ENCODE measurements around the gene MVK. TPM values are rescaled to one million over a fixed set of nuclear protein-coding genes. Genes with fewer than 3 reads are reported as not detected.

The MVK gene
- total and polyA plus RNA-seq, 2 donors (not counting 1 experiment from before 2014, with no cell fraction given): 18.8 to 22.1 TPM

GRCh38 chr12:109631751-109632150 lies 58.2 kb downstream of the MVK start:
- no peak overlapping the region for H3K27ac ChIP-seq (ENCODE audit: insufficient read depth, low read length)
- no peaks in the 10 kb centered on the region for H3K9me3 ChIP-seq (ENCODE audit: control insufficient read depth, insufficient read depth, low read depth, low read length)
- TF ChIP-seq, protein P1, sequence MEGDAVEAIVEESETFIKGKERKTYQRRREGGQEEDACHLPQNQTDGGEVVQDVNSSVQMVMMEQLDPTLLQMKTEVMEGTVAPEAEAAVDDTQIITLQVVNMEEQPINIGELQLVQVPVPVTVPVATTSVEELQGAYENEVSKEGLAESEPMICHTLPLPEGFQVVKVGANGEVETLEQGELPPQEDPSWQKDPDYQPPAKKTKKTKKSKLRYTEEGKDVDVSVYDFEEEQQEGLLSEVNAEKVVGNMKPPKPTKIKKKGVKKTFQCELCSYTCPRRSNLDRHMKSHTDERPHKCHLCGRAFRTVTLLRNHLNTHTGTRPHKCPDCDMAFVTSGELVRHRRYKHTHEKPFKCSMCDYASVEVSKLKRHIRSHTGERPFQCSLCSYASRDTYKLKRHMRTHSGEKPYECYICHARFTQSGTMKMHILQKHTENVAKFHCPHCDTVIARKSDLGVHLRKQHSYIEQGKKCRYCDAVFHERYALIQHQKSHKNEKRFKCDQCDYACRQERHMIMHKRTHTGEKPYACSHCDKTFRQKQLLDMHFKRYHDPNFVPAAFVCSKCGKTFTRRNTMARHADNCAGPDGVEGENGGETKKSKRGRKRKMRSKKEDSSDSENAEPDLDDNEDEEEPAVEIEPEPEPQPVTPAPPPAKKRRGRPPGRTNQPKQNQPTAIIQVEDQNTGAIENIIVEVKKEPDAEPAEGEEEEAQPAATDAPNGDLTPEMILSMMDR (conservative IDR thresholded peaks at IDR 0.05 in 1 of 2, IDR thresholded peaks at IDR 0.05 in 1 of 2; ENCODE audit: low read depth in 1 of 2, low read length in 2 of 2): no peak
- no peak for TF ChIP-seq EZH2 (IDR thresholded peaks at IDR 0.05; ENCODE audit: low read length, missing control alignments)
- H3K27me3 ChIP-seq (ENCODE audit: control insufficient read depth, insufficient read depth, low read length): peaks cover 2% of the 10 kb centered on the region
- H3K4me1 ChIP-seq (ENCODE audit: control insufficient read depth, extremely low read depth, insufficient read depth, low read length): no peaks in the 10 kb centered on the region
- no peak overlapping the region for H2AFZ ChIP-seq (ENCODE audit: low read length)
- H3K4me3 ChIP-seq (replicated peaks in 1 of 4; ENCODE audit: control extremely low read depth in 1 of 4, insufficient read depth in 1 of 4, low read depth in 3 of 4, low read length in 4 of 4): no peak overlapping the region
- H4K20me1 ChIP-seq (ENCODE audit: control insufficient read depth, extremely low read depth, insufficient read depth, low read length): no peaks in the 10 kb centered on the region
- no peak overlapping the region for H3K4me2 ChIP-seq (ENCODE audit: extremely low read depth, insufficient read depth, low read length)
- DNase-seq (ENCODE audit: low read depth in 2 of 2): no peak
- H3K9ac ChIP-seq (ENCODE audit: insufficient read depth, low read length): no peak overlapping the region
- H3K36me3 ChIP-seq (ENCODE audit: control insufficient read depth, insufficient read depth, low read length): no peaks in the 10 kb centered on the region
- H3K79me2 ChIP-seq (ENCODE audit: control insufficient read depth, insufficient read depth, low read length): no peaks in the 10 kb centered on the region

DNA sequence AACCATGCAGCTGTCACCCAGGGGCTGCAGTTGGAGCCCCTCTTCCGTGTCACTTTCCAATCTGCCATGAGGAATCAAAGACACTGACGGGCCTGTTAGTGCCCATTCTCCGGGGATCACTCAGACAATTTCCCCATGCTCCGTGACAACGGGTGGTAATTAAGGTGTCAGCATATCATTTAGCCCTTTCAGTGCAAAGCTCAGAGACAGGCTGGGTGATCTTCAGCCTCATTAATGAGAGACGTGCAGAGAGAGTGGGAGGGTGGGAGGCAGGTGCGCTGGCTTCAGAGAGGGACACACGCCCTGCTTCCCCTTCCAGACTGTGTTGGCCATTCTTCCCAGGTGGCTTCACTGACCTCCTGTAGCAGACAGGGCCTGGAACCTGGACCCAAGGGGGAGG lies 58.7 kb downstream of the MVK start:
- H3K4me3 ChIP-seq (replicated peaks in 1 of 4; ENCODE audit: control extremely low read depth in 1 of 4, insufficient read depth in 1 of 4, low read depth in 3 of 4, low read length in 4 of 4): no peak overlapping the region
- H3K4me1 ChIP-seq (ENCODE audit: control insufficient read depth, extremely low read depth, insufficient read depth, low read length): no peaks in the 10 kb centered on the region
- peaks cover 2% of the 10 kb centered on the region for H3K27me3 ChIP-seq (ENCODE audit: control insufficient read depth, insufficient read depth, low read length)
- no peak overlapping the region for H3K9ac ChIP-seq (ENCODE audit: insufficient read depth, low read length)
- no peaks in the 10 kb centered on the region for H4K20me1 ChIP-seq (ENCODE audit: control insufficient read depth, extremely low read depth, insufficient read depth, low read length)
- H3K79me2 ChIP-seq (ENCODE audit: control insufficient read depth, insufficient read depth, low read length): no peaks in the 10 kb centered on the region
- no peak for TF ChIP-seq EZH2 (IDR thresholded peaks at IDR 0.05; ENCODE audit: low read length, missing control alignments)
- TF ChIP-seq, protein P1 (conservative IDR thresholded peaks at IDR 0.05 in 1 of 2, IDR thresholded peaks at IDR 0.05 in 1 of 2; ENCODE audit: low read depth in 1 of 2, low read length in 2 of 2): no peak
- H3K36me3 ChIP-seq (ENCODE audit: control insufficient read depth, insufficient read depth, low read length): no peaks in the 10 kb centered on the region
- no peak for DNase-seq (ENCODE audit: low read depth in 2 of 2)
- H3K27ac ChIP-seq (ENCODE audit: insufficient read depth, low read length): no peak overlapping the region
- no peaks in the 10 kb centered on the region for H3K9me3 ChIP-seq (ENCODE audit: control insufficient read depth, insufficient read depth, low read depth, low read length)
- H2AFZ ChIP-seq (ENCODE audit: low read length): no peak overlapping the region
- no peak overlapping the region for H3K4me2 ChIP-seq (ENCODE audit: extremely low read depth, insufficient read depth, low read length)

DNA sequence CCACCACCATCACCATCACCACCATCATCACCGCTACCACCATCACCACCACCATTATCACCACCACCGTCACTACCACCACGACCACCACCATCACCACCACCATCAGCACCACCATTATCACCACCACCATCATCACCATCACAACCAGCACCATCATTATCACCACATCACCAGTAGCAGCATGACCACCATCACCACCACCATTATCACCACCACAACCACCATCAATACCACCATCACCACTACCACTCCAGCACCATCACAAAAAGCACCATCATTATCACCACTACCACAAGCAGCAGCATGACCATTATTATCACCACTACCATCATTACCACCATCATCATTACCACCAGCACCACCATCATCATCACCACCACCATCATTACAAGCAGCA lies 62.1 kb downstream of the MVK start:
- no peak overlapping the region for H3K27ac ChIP-seq (ENCODE audit: insufficient read depth, low read length)

More for the DNA sequence above, 62.1 kb downstream of the MVK start:
- no peaks in the 10 kb centered on the region for H3K27me3 ChIP-seq (ENCODE audit: control insufficient read depth, insufficient read depth, low read length)
- no peaks in the 10 kb centered on the region for H3K9me3 ChIP-seq (ENCODE audit: control insufficient read depth, insufficient read depth, low read depth, low read length)
- no peaks in the 10 kb centered on the region for H3K79me2 ChIP-seq (ENCODE audit: control insufficient read depth, insufficient read depth, low read length)
- TF ChIP-seq, protein P1 (conservative IDR thresholded peaks at IDR 0.05 in 1 of 2, IDR thresholded peaks at IDR 0.05 in 1 of 2; ENCODE audit: low read depth in 1 of 2, low read length in 2 of 2): no peak
- no peak for TF ChIP-seq EZH2 (IDR thresholded peaks at IDR 0.05; ENCODE audit: low read length, missing control alignments)
- H3K36me3 ChIP-seq (ENCODE audit: control insufficient read depth, insufficient read depth, low read length): no peaks in the 10 kb centered on the region
- no peaks in the 10 kb centered on the region for H3K4me1 ChIP-seq (ENCODE audit: control insufficient read depth, extremely low read depth, insufficient read depth, low read length)
- no peaks in the 10 kb centered on the region for H4K20me1 ChIP-seq (ENCODE audit: control insufficient read depth, extremely low read depth, insufficient read depth, low read length)
- H3K9ac ChIP-seq (ENCODE audit: insufficient read depth, low read length): no peak overlapping the region
- H3K4me2 ChIP-seq (ENCODE audit: extremely low read depth, insufficient read depth, low read length): no peak overlapping the region
- no peak overlapping the region for H2AFZ ChIP-seq (ENCODE audit: low read length)
- DNase-seq (ENCODE audit: low read depth in 2 of 2): no peak
- H3K4me3 ChIP-seq (replicated peaks in 1 of 4; ENCODE audit: control extremely low read depth in 1 of 4, insufficient read depth in 1 of 4, low read depth in 3 of 4, low read length in 4 of 4): no peak overlapping the region

Measured in fibroblast of lung (primary cell).